ENCODE measurements around the gene NDUFAF8.

Gene NDUFAF8

DNA sequence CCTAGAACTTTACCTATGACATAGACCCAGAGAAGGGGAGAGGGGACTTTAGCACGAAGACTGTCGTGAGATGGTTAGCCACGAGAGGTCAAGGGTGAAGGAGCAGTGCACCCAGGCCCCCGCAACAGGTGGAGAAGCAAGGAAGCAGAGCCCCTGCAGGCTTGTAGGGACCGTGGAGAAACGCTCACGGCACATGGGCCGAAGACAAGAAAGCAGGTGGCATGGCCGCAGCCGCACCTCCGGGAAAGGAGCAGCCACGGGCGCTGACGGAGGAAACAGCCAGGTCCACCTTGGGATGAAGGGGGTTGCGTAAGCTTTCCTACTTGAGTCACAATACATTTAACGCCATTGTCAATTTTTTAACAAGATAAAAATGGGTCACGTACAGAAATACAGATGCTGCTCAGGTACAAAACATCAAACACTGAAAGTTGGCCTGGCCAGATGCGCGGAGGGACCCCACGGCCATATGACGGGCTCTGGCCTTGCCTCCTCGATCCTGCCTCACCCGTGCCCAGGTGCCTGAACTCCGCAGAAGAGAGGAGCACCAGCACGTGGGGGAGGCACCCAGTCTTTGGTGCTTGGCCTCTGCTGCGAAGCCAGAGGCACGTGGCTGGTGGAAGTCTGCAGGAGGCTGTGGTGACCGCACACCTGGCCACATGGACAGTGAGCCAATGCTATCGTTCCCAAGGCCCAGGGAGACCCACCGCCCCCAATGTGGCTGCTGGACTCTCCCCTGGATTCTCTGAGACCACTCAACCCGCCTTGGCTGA lies 34.8 kb downstream of the NDUFAF8 start:
- DNase-seq (ENCODE audit: low spot score): no peak

DNA sequence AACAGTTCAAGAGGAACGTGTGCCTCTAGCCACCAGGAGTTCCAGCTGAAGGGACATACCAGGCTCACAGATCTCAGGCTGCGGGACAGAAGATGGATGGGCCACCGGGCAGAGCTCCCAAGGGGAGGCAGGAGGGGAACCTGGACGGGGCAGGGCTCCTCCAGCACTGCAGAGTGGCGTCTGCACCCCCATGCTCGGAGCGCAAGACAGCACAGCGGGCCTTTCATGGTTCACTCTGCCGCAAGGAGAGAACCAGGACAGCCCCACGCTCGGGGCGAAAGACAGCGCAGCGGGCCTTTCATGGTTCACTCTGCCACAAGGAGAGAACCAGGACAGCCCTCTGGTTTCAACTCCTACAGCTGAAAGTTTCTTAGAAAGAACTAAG lies 35.3 kb downstream of the NDUFAF8 start:
- no peak for DNase-seq (ENCODE audit: low spot score)

DNA sequence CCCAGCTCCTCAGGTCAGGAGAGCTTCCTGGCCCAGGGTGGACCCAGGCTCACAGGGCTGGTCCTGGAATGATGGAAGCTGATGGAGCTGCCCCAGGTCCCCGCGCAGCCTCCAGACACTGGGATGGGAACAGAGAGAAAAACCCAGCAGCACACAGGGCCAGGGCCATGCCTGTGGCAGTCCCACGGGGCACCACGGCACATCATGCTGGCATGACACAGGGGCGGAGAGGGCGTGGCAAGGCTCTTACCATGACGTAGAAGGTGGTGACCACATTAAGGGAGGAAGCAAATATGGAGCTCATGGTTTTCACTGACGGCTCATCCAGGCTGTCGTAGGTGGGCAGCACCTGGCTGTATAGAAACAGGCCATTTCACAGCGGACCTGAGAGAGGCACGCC lies 37.7 kb downstream of the NDUFAF8 start:
- no peak for DNase-seq (ENCODE audit: low spot score)

DNA sequence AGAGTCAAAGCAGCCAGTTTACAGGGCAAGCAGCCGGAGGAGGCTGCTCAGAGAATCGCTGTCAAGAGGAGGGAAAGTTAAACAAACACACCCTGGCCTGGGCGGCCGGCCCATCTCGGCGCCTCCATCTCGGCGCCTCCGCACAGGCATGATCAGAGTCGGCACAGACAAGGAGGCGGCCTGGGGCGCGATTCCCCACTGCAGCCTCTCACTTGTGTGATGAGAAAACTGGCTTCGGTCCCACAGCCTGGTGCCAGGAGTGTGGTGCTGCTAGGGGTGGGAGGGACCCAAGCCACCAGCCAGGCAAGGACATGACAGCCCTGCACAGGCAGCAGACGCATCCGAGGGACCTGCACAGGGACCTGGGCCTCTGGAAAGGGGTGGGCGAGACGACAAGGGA lies 38.3 kb downstream of the NDUFAF8 start:
- peak; percentile 43 for DNase-seq (ENCODE audit: low spot score)

DNA sequence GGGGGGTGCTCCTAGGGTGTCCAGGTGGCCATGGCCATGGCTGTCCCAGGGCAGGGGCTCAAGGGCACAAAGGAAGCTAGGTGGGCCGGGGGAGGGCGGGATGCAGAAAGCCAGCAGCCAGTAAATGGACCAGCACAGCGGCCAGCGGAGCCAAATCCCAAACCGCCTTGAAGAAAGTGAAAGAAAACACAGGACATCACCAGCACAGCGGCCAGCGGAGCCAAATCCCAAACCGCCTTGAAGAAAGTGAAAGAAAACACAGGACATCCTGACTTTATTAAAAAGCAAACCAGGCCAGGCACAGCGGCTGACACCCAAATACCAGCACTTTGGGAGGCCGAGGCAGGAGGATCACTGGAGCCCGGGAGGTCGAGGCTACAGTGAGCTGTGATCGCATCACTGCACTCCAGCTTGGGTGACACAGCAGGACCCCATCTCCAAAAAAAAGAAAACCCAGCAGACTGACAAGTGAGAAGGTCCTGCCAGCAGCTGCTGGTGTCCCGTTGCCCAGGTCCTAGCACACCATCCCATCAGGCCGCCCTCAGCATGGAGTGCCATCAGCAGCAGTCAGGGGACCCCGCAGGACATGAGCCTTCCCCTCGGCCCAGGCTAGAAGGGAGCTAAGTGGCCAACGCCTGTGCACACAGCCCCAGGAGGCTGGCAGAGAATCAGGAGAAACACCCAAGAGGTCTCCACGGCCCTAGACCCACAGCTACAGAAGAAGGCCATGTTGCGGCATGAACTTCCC lies 39.0 kb downstream of the NDUFAF8 start:
- no peak for DNase-seq (ENCODE audit: low spot score)

DNA sequence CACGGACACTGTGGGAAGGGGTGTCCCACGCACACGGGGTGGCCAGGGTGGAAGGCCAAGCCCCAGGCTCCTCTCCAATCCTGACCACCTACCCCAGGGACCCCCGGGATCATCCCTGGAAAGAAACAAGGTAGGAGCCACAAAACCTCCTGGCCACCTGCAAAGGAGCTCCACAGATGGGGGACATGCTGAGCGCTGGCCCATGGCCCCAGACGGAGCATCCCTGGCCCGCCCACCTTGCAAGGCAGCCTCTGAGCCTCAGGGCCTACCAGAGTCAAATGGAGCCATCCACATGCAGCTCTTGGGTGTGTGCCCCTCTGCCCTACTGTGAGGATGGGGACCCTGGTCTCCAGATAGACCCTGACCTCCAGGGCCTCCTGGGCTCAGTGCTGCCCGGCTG lies 39.7 kb downstream of the NDUFAF8 start:
- no peak for DNase-seq (ENCODE audit: low spot score)

DNA sequence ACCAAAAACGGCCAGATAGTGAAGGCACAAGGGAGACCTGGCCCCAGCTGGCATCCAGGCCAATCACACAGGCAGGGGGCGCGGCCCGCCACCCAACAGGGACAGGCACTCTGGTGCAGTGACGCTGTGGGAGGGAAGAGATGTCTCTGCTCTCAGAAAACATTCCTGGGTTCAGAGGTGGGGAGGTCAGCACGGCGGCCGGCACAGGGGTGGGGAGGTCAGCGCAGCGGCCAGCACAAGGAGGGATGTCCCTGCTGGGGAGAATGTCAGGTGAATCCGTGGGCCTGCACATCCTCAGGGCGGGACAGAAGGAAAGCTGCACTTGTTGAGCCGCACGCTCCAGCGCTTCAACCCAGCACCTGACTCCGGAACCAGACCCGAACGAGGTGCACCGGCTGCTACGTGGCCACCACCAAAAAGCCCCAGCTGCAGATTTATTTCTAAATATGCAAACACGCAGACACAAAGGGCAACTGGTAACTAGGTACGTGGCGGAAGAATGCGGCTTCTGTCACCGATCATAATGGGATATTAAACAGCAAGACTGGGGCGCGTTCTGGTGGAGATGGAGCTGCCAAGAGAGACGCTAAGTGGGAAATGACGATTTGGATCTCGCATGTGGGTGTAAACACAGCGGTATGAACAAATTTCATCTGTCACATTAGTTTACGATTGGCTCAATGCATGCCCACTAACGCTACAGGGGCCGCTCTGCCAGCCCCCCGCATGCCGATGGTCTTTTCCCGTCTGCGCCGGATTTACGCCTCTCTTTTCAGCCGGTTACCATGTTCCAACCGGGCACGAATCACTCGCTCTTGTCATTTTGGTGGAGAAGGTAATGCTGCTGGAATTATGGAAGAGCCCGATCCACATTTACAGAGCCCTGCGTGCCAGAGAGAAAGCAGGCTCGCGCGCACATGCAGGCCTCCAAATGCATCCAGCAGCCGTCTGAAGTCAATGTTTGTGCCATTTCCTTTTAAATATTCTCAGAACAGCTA lies 40.5 kb downstream of the NDUFAF8 start:
- DNase-seq (ENCODE audit: low spot score): no peak

DNA sequence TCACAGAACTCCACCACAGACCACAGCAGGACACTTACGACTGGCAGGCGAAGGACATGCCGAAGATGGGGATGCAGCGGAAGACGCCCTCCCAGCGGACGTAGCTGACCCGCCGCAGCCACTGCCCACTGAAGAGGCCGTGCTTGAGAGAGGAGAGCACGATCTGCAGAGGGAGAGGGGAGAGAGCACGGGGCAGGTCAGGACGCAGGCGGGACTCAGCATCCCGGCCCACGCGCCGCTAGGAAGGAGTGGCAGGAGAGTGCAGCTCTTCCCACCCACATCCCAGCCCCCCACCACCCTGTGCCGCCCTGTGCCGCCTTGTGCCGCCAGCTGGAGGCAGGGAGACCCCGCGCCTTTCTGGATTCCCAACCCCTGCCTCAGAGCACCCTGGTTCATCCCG lies 41.5 kb downstream of the NDUFAF8 start:
- no peak for DNase-seq (ENCODE audit: low spot score)

DNA sequence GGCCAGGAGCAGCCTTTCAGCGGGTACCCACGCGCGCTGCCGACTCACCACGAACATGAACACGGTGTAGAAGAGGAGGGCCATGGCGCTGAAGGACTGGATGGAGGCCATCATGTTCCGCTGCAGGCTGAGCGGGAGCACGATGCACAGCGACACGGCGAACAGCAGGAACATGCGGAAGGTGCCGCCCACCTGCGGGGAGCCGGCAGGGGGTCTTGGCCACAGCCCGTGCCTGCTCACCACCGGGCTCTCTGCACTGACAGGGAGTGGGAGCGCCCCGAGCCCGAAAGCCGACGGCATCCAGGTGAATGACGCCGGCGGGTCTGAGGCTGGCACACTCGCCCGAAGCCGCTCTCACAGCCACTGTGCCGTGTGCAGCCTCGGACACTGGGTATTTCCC lies 43.0 kb downstream of the NDUFAF8 start:
- DNase-seq (ENCODE audit: low spot score): no peak

DNA sequence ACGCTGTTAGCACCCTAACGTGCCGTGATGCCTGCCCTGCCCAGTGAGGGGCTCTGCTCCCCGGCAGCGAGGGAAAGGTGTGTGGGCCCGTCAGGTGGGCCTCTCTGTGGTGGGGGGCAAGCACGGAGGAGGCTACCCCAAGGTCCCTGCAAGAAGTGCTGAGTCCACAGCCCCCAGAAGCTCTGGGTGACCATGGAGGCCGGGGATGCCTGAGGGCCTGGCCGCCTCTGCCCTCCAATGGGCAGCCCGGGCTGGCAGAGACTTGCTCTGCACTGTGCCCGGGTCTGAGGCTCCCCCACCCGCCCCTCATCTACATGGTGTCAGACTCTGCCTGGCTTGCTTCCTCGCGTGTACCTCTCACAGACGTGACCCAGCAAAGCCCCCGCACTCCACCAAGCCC lies 43.8 kb downstream of the NDUFAF8 start:
- no peak for DNase-seq (ENCODE audit: low spot score)

DNA sequence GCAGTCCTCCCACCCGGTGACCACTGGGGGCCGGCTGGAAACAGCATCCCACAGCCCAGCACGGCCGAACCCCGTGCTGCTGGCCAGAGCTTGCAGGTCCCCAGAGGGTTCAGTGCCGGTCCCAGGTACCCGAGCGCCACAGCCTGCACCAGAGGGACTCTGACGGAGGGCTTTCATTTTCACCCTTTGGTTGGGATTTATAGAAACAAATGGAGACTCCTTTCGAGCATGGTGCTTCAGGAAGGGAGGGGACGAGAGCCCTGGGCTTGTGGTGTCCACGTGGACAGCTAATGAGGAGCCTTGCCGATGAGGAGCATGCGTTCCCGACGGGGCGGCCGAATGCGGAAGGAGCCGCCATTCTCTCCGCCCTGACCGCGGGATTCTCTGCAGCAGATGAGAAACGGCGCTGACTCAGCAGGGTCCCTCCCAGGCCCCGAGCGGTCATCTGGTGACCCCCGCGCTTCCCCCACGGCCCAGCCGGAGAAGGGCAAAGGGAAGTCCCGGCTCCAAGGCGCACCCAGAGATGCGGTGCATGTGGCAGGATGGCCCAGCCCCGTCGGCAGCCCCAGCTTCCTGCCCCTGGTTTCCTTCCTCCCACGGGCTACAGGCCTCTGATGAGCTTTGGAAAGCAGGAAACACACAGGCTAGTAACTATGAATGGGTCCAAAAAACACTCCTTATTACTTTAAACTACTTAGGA lies 46.2 kb downstream of the NDUFAF8 start:
- DNase-seq (ENCODE audit: low spot score): no peak

DNA sequence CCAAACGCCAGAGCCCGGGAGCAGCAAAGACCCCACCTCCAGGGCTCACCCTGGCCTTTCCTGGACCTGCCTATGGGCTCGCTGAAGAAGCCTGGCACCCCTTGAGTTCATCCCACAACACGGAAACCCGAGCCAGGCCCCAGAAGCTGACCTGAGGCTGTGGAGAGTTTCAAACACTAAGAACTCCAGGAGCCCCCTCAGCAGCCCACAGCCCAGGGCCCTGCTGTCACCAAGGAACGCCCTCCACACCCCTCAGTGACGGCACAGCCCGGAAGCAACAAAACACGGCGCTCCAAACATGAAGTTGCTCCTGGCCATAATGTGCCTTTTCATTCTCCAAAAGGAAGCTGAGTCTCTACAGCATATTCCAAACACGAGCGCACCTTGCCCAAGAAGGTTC lies 46.8 kb downstream of the NDUFAF8 start:
- DNase-seq (ENCODE audit: low spot score): no peak

DNA sequence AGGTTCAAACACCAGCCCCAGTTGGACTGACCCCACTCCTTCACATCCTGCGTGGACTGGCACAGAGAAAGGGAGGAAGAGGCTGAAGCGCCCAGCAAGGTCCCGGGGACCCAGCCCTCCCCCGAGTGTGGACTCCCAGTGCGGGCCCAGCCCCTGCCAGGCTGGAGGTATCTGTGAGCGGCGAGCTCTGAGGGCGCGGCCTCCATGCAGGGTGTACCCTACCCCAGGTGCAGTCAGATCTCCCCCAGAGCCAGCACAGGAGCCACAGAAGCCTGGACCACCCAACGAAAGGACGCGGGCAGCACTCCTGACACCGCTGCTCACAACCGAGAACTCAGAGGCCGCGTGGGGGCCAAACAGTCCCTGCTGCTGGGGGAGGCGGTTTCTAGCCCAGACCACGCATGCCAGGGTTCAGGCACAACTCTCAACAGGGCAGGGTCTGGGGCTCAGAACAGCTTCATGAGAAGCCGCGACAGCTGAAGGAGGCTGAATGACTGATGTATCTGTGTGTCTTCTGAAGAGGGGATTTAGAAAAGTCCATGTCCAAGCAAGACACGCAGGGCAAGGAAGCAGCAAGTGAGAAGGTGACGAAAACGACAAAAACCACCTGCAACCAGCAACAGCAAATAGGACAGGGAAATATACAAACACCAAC lies 47.5 kb downstream of the NDUFAF8 start:
- no peak for DNase-seq (ENCODE audit: low spot score)

DNA sequence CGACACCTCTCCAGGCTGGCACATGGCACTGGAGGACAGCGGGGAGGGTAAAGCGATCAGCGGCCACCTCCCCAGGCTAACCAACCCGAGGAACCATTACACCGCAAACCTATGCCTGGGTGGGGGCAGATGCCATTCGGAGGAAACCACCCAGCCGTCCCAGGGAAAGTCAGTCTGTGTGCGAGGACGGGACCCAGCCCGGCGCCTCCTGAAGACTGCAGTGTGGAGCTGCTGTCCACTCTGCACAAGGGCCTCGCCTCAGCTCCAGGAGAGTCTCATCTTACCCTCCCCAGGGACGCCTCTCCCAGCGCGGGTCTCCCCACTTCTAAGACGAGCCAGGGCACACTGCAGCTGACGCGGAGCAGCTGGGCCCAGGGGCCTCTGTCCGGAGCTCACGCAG lies 48.0 kb downstream of the NDUFAF8 start:
- no peak for DNase-seq (ENCODE audit: low spot score)

DNA sequence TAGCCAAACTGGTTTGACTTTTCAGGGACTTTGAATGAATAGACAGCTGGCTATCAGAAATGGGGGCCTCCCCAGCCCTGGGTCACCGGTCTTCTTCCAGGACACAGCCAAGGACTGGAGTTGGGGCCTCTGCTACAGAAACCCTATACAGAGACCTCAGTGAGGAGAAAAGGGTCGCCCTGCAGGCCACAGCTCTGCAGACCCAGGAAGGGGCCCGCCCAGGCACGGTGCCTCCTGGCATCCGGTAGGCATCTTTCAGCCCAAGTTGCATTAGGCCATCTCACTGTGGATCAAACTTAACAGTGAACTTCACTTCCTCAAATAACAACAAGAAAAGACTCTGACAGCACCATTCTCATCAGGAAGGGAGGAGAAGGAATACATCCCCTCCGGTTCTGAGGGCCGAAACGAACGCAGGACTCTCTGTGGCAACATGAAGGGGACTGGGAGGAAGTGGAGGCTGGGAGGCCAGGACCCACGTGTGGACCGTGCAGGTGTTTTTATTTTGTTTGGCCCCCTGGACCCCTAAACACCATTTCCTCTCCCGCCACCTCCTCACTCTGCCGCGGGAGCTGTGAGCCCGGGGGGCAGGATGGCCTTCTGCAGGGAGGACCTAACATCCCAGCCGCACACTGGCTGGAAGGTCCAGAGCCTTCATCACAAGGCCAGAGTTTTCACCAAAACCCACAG lies 48.8 kb downstream of the NDUFAF8 start:
- no peak for DNase-seq (ENCODE audit: low spot score)

DNA sequence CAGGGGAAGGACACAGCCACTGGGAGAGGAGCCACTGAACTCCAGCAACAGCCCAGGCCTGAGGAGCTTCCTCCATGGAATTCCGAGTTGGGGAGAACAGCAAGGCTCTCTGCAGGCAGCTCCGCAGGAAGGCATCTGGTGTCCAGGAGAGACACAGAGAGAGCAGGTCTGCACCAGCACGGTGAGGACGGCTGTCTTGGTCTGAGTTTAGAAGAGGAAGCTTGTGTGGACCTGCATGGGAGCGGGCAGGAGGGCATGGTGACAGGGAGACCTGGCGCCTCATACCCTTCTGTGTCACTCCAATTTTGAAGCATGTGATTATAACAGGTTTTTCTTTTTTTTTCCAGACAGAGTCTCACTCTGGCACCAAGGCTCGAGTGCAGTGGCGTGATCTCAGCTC lies 49.6 kb downstream of the NDUFAF8 start:
- DNase-seq (ENCODE audit: low spot score): no peak

DNA sequence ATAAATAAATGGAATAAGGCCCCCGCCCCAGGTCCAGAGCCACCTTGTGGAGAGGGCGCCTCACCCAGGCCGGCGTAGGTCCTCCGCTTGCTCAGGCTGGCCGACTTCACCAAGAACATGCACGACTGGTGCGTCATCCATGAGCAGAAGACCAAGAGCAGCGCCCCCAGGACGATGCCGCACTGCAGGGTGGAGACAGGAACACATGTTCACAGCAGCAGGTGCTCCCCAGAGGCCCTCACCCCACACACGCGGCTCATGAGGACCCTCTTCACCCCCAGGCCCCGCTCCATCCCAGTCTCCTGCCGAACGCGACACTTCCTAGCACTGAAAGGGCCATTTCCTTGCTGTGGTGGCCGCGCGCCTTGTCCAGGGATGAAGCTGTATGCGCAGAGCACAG lies 50.5 kb downstream of the NDUFAF8 start:
- DNase-seq (ENCODE audit: low spot score): no peak

DNA sequence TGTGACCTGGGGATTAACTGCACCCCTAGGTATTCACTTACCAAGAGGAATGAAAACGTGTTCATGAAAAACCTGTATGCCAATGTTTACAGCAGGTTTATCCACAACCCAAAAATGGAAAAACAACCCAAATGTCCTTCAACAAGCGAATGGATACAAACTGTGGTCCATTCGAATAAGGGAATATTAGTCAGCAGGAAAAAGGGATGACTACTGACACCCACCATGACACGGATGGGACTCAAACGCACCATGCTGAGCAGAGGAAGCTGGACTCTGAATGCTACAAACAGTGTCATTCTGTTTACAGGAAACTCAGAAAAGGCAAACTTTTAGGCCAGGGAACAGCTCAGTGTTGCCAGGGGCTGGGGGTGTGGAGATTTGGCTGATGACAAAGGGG lies 51.1 kb downstream of the NDUFAF8 start:
- no peak for DNase-seq (ENCODE audit: low spot score)

All from cerebellar cortex (tissue), 1 donor.